Bronchial epithelial cell (primary cell): ENCODE measurements around the gene GMPPA. TPM values are rescaled to one million over a fixed set of nuclear protein-coding genes. Genes with fewer than 3 reads are reported as not detected.

ENCODE experiments used
- DNase-seq: peaks from one replicate; pipeline ENCODE4 v3.0.0-alpha.2; 2010; ENCODE audit warnings: low read depth
- FAIRE-seq: peaks from 2 replicates; lab custom pipeline; 2011; peaks lifted over from hg19 to GRCh38; lab: Jason Lieb, UNC
- H3K27me3 ChIP-seq: 2 replicates; pipeline ENCODE4 v1.5.1; 2011; ENCODE audit warnings: low read length; ENCODE audit not compliant: control insufficient read depth, insufficient read depth
- H3K36me3 ChIP-seq: 2 replicates; pipeline ENCODE4 v1.5.1; 2011; ENCODE audit warnings: low read length; ENCODE audit not compliant: control insufficient read depth, insufficient read depth
- H3K4me3 ChIP-seq: 2 replicates; pipeline ENCODE4 v1.5.1; 2011; ENCODE audit warnings: mild to moderate bottlenecking, low read depth, low read length, control low read depth
- CTCF ChIP-seq: IDR thresholded peaks from 2 replicates; pipeline ENCODE4 v1.5.1; 2011; ENCODE audit warnings: mild to moderate bottlenecking, moderate library complexity, low read length, control low read depth, inconsistent platforms; ENCODE audit not compliant: insufficient read depth, severe bottlenecking
- total RNA-seq: library from RNA; depleted of rRNA; stranded (reverse); fragments of >200 nt; gene quantifications from 2 replicates; pipeline ENCODE4 v1.2.1, GENCODE V29; 2014

Gene GMPPA
- total RNA-seq, 1 donor from 2014 or later: 49.0 TPM

DNA sequence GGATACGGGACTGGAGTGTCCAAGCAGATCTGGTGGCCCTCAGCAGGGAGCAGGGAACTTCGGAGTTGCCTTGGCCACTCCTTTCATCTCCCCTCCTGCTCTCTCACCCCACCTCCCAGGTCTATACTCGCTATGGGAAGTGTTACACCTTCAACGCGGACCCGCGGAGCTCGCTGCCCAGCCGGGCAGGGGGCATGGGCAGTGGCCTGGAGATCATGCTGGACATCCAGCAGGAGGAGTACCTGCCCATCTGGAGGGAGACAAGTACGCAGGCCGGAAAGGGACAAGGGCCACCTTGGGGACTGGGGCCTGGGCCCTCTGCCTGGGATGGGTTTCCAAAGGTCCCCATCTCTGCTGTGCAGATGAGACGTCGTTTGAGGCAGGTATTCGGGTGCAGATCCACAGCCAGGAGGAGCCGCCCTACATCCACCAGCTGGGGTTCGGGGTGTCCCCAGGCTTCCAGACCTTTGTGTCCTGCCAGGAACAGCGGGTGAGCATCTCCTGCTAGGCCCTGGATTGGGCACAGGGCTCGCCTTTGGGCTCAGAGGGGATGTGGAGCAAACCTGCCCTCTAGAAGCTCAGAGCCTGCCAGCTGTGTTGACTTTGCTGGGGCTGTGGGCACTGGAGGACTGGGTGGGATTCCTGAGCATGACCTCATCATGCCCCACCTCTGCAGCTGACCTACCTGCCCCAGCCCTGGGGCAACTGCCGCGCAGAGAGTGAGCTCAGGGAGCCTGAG is 33.1 kb downstream of the GMPPA start:
- no peaks in the 10 kb centered on the region for H3K36me3 ChIP-seq
- FAIRE-seq (no peak), DNase-seq (no peak)
- H3K27me3 ChIP-seq: peaks cover 22% of the 10 kb centered on the region
- no peak for TF ChIP-seq CTCF
- no peak overlapping the region for H3K4me3 ChIP-seq

- DNase-seq: no peak
- no peak for FAIRE-seq
- no peak overlapping the region for H3K4me3 ChIP-seq
- no peaks in the 10 kb centered on the region for H3K36me3 ChIP-seq
- H3K27me3 ChIP-seq: peaks cover 17% of the 10 kb centered on the region
- TF ChIP-seq CTCF: no peak
Measured at GRCh38 chr2:219532378-219532649, 33.6 kb downstream of the GMPPA start.

DNA sequence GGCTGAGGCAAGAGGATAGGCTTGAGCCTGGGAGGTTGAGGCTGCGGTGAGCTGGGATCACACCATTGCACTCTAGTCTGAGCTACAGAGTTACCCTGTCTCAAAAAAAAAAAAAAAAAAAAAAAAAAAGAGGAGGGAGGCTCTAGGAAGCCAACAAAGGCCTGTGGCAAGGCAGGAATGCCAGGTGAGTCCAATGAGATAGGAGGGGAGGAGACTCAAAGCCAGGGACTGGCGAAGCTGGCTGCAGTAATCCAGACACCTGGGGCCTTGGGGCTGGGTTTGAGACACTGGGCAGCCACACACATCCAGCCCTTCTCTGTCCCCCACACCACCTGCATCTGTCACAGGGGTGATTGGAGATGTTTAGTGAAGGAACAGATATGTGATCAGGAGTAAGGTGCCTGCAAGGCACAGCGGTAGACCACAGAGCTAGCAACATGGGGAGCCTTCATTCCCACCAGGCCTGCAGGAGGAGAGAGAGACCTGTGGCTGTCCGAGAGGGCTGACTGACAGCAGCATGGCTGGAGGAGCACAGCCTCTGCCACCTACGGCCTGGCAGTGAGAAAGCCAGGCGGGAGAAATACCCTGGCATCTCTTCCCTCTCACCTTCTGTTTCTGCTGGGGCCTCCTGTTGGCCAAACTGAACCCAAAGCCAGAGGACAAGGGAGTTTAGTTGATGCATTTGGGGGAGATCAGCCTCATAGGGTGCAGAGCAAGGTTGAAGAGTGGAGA is 35.4 kb downstream of the GMPPA start:
- TF ChIP-seq CTCF: no peak
- Histone ChIP-seq H3K4me3 (no peak overlapping the region), H3K27me3 (peaks cover 9% of the 10 kb centered on the region), H3K36me3 (peaks cover 5% of the 10 kb centered on the region)
- FAIRE-seq (no peak), DNase-seq (peak; percentile 35)

GRCh38 chr2:219536425-219536824 is 37.7 kb downstream of the GMPPA start:
- no peak for TF ChIP-seq CTCF
- Histone ChIP-seq H3K36me3 (peaks cover 25% of the 10 kb centered on the region), H3K27me3 (no peaks in the 10 kb centered on the region), H3K4me3 (no peak overlapping the region)
- no peak for DNase-seq
- FAIRE-seq: no peak

- Histone ChIP-seq H3K27me3 (no peaks in the 10 kb centered on the region), H3K36me3 (peaks cover 25% of the 10 kb centered on the region), H3K4me3 (no peak overlapping the region)
- no peak for FAIRE-seq
- DNase-seq: no peak
- TF ChIP-seq CTCF: no peak
Measured at GRCh38 chr2:219536967-219537366, 38.3 kb downstream of the GMPPA start.
